HCT116 (cell line): ENCODE measurements around the gene CCDC142. TPM values are rescaled to one million over a fixed set of nuclear protein-coding genes. Genes with fewer than 3 reads are reported as not detected.
A peak's percentile ranks its signal among the peaks of the same experiment; 100 is the strongest.

Source experiments
- ATAC-seq: fragments of 200-7000 bp; cut with Tn5 transposase; 2 replicates; pipeline ENCODE4 v1.9.1; 2020; ENCODE audit warnings: mild to moderate bottlenecking, moderate library complexity
- BruUV-seq: library from RNA; stranded (reverse); fragments of 400-500 nt; replicated peaks from 2 replicates; lab custom pipeline; 2021; lab: Mats Ljungman, UMichigan
- CTCF ChIA-PET: fragments of 300-600 bp; sonication (Branson Sonifier 250); formaldehyde crosslinking; loops from one replicate; lab custom pipeline; 2021; ENCODE audit warnings: antibody characterized with exemption; lab: Charles Lee
- POLR2A ChIA-PET: fragments of 300-600, 350-600 bp; sonication (Branson Sonifier 250); formaldehyde crosslinking; loops from one replicate; lab custom pipeline; 2021; ENCODE audit warnings: antibody characterized with exemption; lab: Charles Lee
- RAD21 ChIA-PET, 2 experiments: fragments of 300-600 bp; sonication (Branson Sonifier 250); formaldehyde crosslinking; loops; one replicate each; lab custom pipeline; 2023; ENCODE audit warnings: low total read pairs in 2 of 2; ENCODE audit not compliant: uncharacterized antibody in 2 of 2, unreplicated experiment in 2 of 2, low non-redundant PET in 1 of 2; lab: Charles Lee
- DNase-seq: peaks from one replicate; pipeline ENCODE4 v3.0.0-alpha.2; 2010; ENCODE audit warnings: low read depth, low spot score
- H2AFZ ChIP-seq: fragments of 200-600 bp; shearing (Covaris generic), sonication (generic); 2 replicates; pipeline ENCODE4 v1.6.1; 2017; ENCODE audit warnings: low read depth, mixed run types, mixed read lengths, antibody characterized with exemption, low read length; ENCODE audit not compliant: poor library complexity, severe bottlenecking
- H3K27ac ChIP-seq: 2 replicates; pipeline ENCODE4 v1.5.1; 2012; ENCODE audit warnings: low read depth, low read length
- H3K27me3 ChIP-seq: fragments of 200-600 bp; sonication (generic); 2 replicates; pipeline ENCODE4 v1.6.1; 2016; ENCODE audit warnings: mixed run types, low read length, mixed read lengths; ENCODE audit not compliant: insufficient read depth
- H3K36me3 ChIP-seq, 2 experiments: fragments of 200-500 bp in 1 of 2; fragments of 200-600 bp in 1 of 2; sonication (Bioruptor generic) in 1 of 2; sonication (generic) in 1 of 2; 2 replicates each; pipeline versions ENCODE4 v1.5.1 to v1.6.1; 2014 to 2016; ENCODE audit warnings: low read length in 2 of 2, inconsistent platforms in 1 of 2, mixed read lengths in 1 of 2, mixed run types in 1 of 2; ENCODE audit not compliant: insufficient read depth in 2 of 2, control insufficient read depth in 1 of 2
- H3K4me1 ChIP-seq, 2 experiments: fragments of 200-600 bp in 1 of 2; sonication (generic) in 1 of 2; 2 replicates each; pipeline versions ENCODE4 v1.5.1 to v1.6.1; 2012 to 2017; ENCODE audit warnings: low read length in 2 of 2, inconsistent platforms in 1 of 2, mild to moderate bottlenecking in 1 of 2, mixed read lengths in 1 of 2, mixed run types in 1 of 2, moderate library complexity in 1 of 2; ENCODE audit not compliant: insufficient read depth in 2 of 2, control insufficient read depth in 1 of 2
- H3K4me2 ChIP-seq: fragments of 200-600 bp; sonication (generic); 2 replicates; pipeline ENCODE4 v1.6.1; 2017; ENCODE audit warnings: mixed run types, low read length, mixed read lengths
- H3K4me3 ChIP-seq, 2 experiments: fragments of 200-600 bp in 1 of 2; sonication (generic) in 1 of 2; replicated peaks in 1 of 2; 2 replicates each; pipeline ENCODE4 v1.5.1; 2011 to 2016; ENCODE audit warnings: low read length in 2 of 2, control low read depth in 1 of 2, low read depth in 1 of 2, mild to moderate bottlenecking in 1 of 2, mixed read lengths in 1 of 2, mixed run types in 1 of 2
- H3K79me2 ChIP-seq: fragments of 200-600 bp; sonication (generic); 2 replicates; pipeline ENCODE4 v1.6.1; 2017; ENCODE audit warnings: mild to moderate bottlenecking, mixed run types, low read length, moderate library complexity, mixed read lengths; ENCODE audit not compliant: insufficient read depth
- H3K9ac ChIP-seq: fragments of 200-600 bp; sonication (generic); 2 replicates; pipeline ENCODE4 v1.6.1; 2016; ENCODE audit warnings: low read length, mixed read lengths
- H3K9me2 ChIP-seq: fragments of 200-600 bp; sonication (generic), shearing (Covaris generic); 2 replicates; pipeline ENCODE4 v1.6.1; 2017; ENCODE audit warnings: mixed run types, mild to moderate bottlenecking, moderate library complexity; ENCODE audit not compliant: insufficient read depth
- H3K9me3 ChIP-seq, 2 experiments: fragments of 200-500 bp in 1 of 2; fragments of 200-600 bp in 1 of 2; sonication (Bioruptor generic) in 1 of 2; sonication (generic) in 1 of 2; 2 replicates each; pipeline ENCODE4 v1.6.1; 2014 to 2017; ENCODE audit warnings: low read length in 2 of 2, mixed read lengths in 2 of 2, inconsistent platforms in 1 of 2, low read depth in 1 of 2, mild to moderate bottlenecking in 1 of 2, mixed run types in 1 of 2, moderate library complexity in 1 of 2; ENCODE audit not compliant: control insufficient read depth in 1 of 2, insufficient read depth in 1 of 2
- H4K20me1 ChIP-seq: fragments of 200-600 bp; sonication (generic), shearing (Covaris generic); 2 replicates; pipeline ENCODE4 v1.6.1; 2017; ENCODE audit warnings: mixed run types, mild to moderate bottlenecking, moderate library complexity; ENCODE audit not compliant: insufficient read depth
- CBX3 ChIP-seq: IDR thresholded peaks from 2 replicates; pipeline ENCODE4 v1.6.1; 2012; ENCODE audit warnings: low read depth
- CEBPB ChIP-seq: IDR thresholded peaks from 2 replicates; pipeline ENCODE4 v1.6.1; 2012; ENCODE audit warnings: low read depth
- EGR1 ChIP-seq: IDR thresholded peaks from 2 replicates; pipeline ENCODE4 v1.6.1; 2012; ENCODE audit warnings: low read depth
- EZH2 ChIP-seq: fragments of 200-600 bp; sonication (generic); IDR thresholded peaks from 2 replicates; pipeline ENCODE4 v1.6.1; 2017; ENCODE audit warnings: antibody characterized with exemption, mixed run types
- JUND ChIP-seq: IDR thresholded peaks from 2 replicates; pipeline ENCODE4 v1.6.1; 2012
- RAD21 ChIP-seq: IDR thresholded peaks from 2 replicates; pipeline ENCODE4 v1.6.1; 2012; ENCODE audit warnings: low read depth, mild to moderate bottlenecking
- SIN3A ChIP-seq: IDR thresholded peaks from 2 replicates; pipeline ENCODE4 v1.6.1; 2012; ENCODE audit warnings: low read depth
- SP1 ChIP-seq: IDR thresholded peaks from 2 replicates; pipeline ENCODE4 v1.6.1; 2012; ENCODE audit warnings: low read depth
- TCF7L2 ChIP-seq: IDR thresholded peaks from 2 replicates; pipeline ENCODE4 v1.7.0; 2011; ENCODE audit warnings: borderline replicate concordance, inconsistent platforms; ENCODE audit not compliant: insufficient read depth, insufficient read length; ENCODE audit errors: extremely low read depth
- ZFX ChIP-seq: fragments of 450-650 bp; IDR thresholded peaks from 2 replicates; pipeline ENCODE4 v1.6.1; 2017
- ZNF274 ChIP-seq: fragments of 200-500 bp; sonication (Bioruptor generic); IDR thresholded peaks from 2 replicates; pipeline ENCODE4 v1.6.1; 2014; ENCODE audit warnings: mild to moderate bottlenecking, low read depth, low read length, inconsistent platforms
- intact Hi-C: fragments of 100-400 bp; cut with micrococcal nuclease; formaldehyde crosslinking; loops from 2 replicates; pipeline ENCODE4 v1.10.0; 2022
- total RNA-seq: library from RNA; stranded (reverse); gene quantifications from one replicate; pipeline ENCODE4 v1.2.1, GENCODE V29; 2021; ENCODE audit not compliant: unreplicated experiment
- TF ChIP-seq, protein P1 (sequence below): IDR thresholded peaks from 2 replicates; pipeline ENCODE4 v1.6.1; 2012; ENCODE audit warnings: low read depth
- TF ChIP-seq, protein P2 (sequence below): IDR thresholded peaks from 2 replicates; pipeline ENCODE4 v1.6.1; 2011; ENCODE audit warnings: mild to moderate bottlenecking, low read length, moderate library complexity; ENCODE audit not compliant: insufficient replicate concordance; ENCODE audit errors: extremely low read depth
- TF ChIP-seq, protein P3 (sequence below): IDR thresholded peaks from 2 replicates; pipeline ENCODE4 v1.6.1; 2012
- TF ChIP-seq, protein P4 (sequence below), 3 experiments: fragments of 200-600 bp in 1 of 3; sonication (generic) in 1 of 3; IDR thresholded peaks in 2 of 3; conservative IDR thresholded peaks in 1 of 3; 2 replicates each; pipeline ENCODE4 v1.5.1; 2012 to 2017; ENCODE audit warnings: low read depth in 2 of 3, low read length in 2 of 3, antibody characterized with exemption in 1 of 3, borderline replicate concordance in 1 of 3, control low read depth in 1 of 3, mild to moderate bottlenecking in 1 of 3, mixed read lengths in 1 of 3, mixed run types in 1 of 3, moderate library complexity in 1 of 3; ENCODE audit not compliant: insufficient read depth in 1 of 3
- TF ChIP-seq, protein P5 (sequence below): IDR thresholded peaks from 2 replicates; pipeline ENCODE4 v1.6.1; 2012

CCDC142 gene
- total RNA-seq, 1 experiment from 2014 or later: 15.0 TPM

DNA sequence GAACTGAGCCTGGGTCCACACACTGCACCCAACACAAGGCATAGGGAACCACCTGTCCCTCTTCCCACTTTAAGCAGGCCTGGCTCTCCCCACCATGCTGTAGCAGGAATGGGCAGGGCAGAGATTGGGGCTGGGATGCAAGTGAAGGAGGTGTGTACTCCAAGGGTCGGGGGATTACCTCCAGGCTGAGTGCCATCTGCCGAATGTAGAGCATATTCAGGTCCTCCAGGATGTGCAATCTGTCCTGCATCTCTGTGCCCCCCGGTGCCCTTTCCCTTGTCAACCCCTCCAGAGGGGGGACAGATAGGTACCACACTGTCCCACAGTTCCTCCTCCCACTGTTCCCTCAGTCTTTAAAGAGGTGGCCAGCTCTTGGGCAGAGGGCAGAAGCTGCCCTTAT lies 43.4 kb downstream of the CCDC142 start:
- Histone ChIP-seq H3K4me3 (peak overlapping the region; percentile 66 to 69; a peak in 3 of 4 replicates), H3K4me2 (peak overlapping the region; percentile 91), H3K9me3 (no peaks in the 10 kb centered on the region), H3K9me2 (no peaks in the 10 kb centered on the region), H4K20me1 (no peaks in the 10 kb centered on the region; the same call in 1 of the 2 replicates), H3K9ac (peak overlapping the region; percentile 78; the same call in 1 of the 2 replicates), H3K79me2 (peaks cover 64% of the 10 kb centered on the region), H3K27ac (peak overlapping the region; percentile 99), H3K4me1 (peaks cover 23 to 41% of the 10 kb centered on the region in 2 experiments), H3K36me3 (peaks cover 0 to 13% of the 10 kb centered on the region in 2 experiments; a peak in 1 of 4 replicates), H2AFZ (no peak overlapping the region), H3K27me3 (no peaks in the 10 kb centered on the region)
- TF ChIP-seq, protein P1, sequence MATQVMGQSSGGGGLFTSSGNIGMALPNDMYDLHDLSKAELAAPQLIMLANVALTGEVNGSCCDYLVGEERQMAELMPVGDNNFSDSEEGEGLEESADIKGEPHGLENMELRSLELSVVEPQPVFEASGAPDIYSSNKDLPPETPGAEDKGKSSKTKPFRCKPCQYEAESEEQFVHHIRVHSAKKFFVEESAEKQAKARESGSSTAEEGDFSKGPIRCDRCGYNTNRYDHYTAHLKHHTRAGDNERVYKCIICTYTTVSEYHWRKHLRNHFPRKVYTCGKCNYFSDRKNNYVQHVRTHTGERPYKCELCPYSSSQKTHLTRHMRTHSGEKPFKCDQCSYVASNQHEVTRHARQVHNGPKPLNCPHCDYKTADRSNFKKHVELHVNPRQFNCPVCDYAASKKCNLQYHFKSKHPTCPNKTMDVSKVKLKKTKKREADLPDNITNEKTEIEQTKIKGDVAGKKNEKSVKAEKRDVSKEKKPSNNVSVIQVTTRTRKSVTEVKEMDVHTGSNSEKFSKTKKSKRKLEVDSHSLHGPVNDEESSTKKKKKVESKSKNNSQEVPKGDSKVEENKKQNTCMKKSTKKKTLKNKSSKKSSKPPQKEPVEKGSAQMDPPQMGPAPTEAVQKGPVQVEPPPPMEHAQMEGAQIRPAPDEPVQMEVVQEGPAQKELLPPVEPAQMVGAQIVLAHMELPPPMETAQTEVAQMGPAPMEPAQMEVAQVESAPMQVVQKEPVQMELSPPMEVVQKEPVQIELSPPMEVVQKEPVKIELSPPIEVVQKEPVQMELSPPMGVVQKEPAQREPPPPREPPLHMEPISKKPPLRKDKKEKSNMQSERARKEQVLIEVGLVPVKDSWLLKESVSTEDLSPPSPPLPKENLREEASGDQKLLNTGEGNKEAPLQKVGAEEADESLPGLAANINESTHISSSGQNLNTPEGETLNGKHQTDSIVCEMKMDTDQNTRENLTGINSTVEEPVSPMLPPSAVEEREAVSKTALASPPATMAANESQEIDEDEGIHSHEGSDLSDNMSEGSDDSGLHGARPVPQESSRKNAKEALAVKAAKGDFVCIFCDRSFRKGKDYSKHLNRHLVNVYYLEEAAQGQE: no peak
- TF ChIP-seq EGR1 (no peak), SIN3A (no peak), ZNF274 (no peak), CEBPB (no peak), ZFX (no peak), CBX3 (no peak), SP1 (no peak), RAD21 (no peak), JUND (no peak), TCF7L2 (no peak), EZH2 (no peak)
- TF ChIP-seq, protein P2, sequence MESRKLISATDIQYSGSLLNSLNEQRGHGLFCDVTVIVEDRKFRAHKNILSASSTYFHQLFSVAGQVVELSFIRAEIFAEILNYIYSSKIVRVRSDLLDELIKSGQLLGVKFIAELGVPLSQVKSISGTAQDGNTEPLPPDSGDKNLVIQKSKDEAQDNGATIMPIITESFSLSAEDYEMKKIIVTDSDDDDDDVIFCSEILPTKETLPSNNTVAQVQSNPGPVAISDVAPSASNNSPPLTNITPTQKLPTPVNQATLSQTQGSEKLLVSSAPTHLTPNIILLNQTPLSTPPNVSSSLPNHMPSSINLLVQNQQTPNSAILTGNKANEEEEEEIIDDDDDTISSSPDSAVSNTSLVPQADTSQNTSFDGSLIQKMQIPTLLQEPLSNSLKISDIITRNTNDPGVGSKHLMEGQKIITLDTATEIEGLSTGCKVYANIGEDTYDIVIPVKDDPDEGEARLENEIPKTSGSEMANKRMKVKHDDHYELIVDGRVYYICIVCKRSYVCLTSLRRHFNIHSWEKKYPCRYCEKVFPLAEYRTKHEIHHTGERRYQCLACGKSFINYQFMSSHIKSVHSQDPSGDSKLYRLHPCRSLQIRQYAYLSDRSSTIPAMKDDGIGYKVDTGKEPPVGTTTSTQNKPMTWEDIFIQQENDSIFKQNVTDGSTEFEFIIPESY: no peak
- TF ChIP-seq, protein P3, sequence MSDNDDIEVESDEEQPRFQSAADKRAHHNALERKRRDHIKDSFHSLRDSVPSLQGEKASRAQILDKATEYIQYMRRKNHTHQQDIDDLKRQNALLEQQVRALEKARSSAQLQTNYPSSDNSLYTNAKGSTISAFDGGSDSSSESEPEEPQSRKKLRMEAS: no peak
- TF ChIP-seq, protein P4, sequence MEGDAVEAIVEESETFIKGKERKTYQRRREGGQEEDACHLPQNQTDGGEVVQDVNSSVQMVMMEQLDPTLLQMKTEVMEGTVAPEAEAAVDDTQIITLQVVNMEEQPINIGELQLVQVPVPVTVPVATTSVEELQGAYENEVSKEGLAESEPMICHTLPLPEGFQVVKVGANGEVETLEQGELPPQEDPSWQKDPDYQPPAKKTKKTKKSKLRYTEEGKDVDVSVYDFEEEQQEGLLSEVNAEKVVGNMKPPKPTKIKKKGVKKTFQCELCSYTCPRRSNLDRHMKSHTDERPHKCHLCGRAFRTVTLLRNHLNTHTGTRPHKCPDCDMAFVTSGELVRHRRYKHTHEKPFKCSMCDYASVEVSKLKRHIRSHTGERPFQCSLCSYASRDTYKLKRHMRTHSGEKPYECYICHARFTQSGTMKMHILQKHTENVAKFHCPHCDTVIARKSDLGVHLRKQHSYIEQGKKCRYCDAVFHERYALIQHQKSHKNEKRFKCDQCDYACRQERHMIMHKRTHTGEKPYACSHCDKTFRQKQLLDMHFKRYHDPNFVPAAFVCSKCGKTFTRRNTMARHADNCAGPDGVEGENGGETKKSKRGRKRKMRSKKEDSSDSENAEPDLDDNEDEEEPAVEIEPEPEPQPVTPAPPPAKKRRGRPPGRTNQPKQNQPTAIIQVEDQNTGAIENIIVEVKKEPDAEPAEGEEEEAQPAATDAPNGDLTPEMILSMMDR (IDR thresholded peaks at IDR 0.05 in 2 of 3, conservative IDR thresholded peaks at IDR 0.05 in 1 of 3; ENCODE audit: borderline replicate concordance in 1 of 3, insufficient read depth in 1 of 3, low read depth in 2 of 3, low read length in 2 of 3): no peak
- TF ChIP-seq, protein P5, sequence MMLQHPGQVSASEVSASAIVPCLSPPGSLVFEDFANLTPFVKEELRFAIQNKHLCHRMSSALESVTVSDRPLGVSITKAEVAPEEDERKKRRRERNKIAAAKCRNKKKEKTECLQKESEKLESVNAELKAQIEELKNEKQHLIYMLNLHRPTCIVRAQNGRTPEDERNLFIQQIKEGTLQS: no peak
- no peak for DNase-seq
- no peak for ATAC-seq
- ChIA-PET POLR2A (no interaction called here), RAD21 (interaction anchor here in 1 of 2 experiments (0.5 kb wide), 1 partner anchor 34 kb away, joined by 4 read pairs; no protein-coding TSS in a partner anchor), CTCF (no interaction called here)
- BruUV-seq: no TSS peak
- intact Hi-C loops: no loop called here
